H1 (cell line): ENCODE data around the gene ARMC10. TPM values are rescaled to one million over a fixed set of nuclear protein-coding genes. Genes with fewer than 3 reads are reported as not detected.

ENCODE experiments used
- BRCA1 ChIP-seq: IDR thresholded peaks from 2 replicates; pipeline ENCODE4 v1.6.1; 2012; ENCODE audit warnings: low read depth, low read length, improper control_type of control experiment
- CBX5 ChIP-seq: fragments of 300-800, 300-1000 bp; sonication (generic); IDR thresholded peaks from 2 replicates; pipeline ENCODE4 v1.7.1; 2016; ENCODE audit warnings: antibody characterized with exemption, low read length, low read depth
- POLR2A ChIP-seq, 2 experiments: IDR thresholded peaks; 1 replicate in 1 of 2; 2 replicates in 1 of 2; pipeline ENCODE4 v1.6.1; 2011; ENCODE audit warnings: low read depth in 2 of 2, low read length in 2 of 2, mild to moderate bottlenecking in 2 of 2; ENCODE audit errors: control extremely low read depth in 1 of 2
- RNF2 ChIP-seq: fragments of 200-900, 300-1000 bp; sonication (generic); IDR thresholded peaks from 2 replicates; pipeline ENCODE4 v1.7.1; 2016; ENCODE audit warnings: borderline replicate concordance, low read depth, mild to moderate bottlenecking, antibody characterized with exemption, low read length; ENCODE audit not compliant: poor library complexity, severe bottlenecking; ENCODE audit errors: missing control alignments
- TBP ChIP-seq: IDR thresholded peaks from 2 replicates; pipeline ENCODE4 v1.6.1; 2011; ENCODE audit warnings: low read depth, low read length, improper control_type of control experiment
- TEAD4 ChIP-seq: IDR thresholded peaks from 2 replicates; pipeline ENCODE4 v1.6.1; 2012; ENCODE audit warnings: low read depth, low read length, inconsistent platforms, mixed read lengths
- polyA plus RNA-seq, 7 experiments: library from polyadenylated mRNA; depleted of rRNA in 3 of 7; stranded (reverse) in 5 of 7; unstranded in 2 of 7; fragments of >200 nt in 5 of 7; fragments of 200-250 nt in 2 of 7; gene quantifications; 1 replicate in 5 of 7; 2 replicates in 1 of 7; 4 replicates in 1 of 7; pipeline versions ENCODE4 v1.2.1 to v1.2.3, GENCODE V29; 2011 to 2013; ENCODE audit warnings: missing spikeins in 2 of 7, mixed read lengths in 2 of 7
- total RNA-seq: library from RNA; stranded (reverse); fragmentation: NEBNext Ultra II Directional; extraction: Animal tissue kit (Norgen Biotek cat#: 25700); gene quantifications from 2 replicates; pipeline ENCODE4 v1.2.1, GENCODE V29; 2021
- TF ChIP-seq, protein P1 (sequence below): fragments of 300-600 bp; sonication (generic); IDR thresholded peaks from 2 replicates; pipeline ENCODE4 v1.7.1; 2012; ENCODE audit warnings: low read length, moderate library complexity, mild to moderate bottlenecking, inconsistent platforms; ENCODE audit not compliant: insufficient replicate concordance
- TF ChIP-seq, protein P2 (sequence below): IDR thresholded peaks from 2 replicates; pipeline ENCODE4 v1.6.1; 2012; ENCODE audit warnings: low read length, inconsistent platforms

Gene ARMC10
- total and polyA plus RNA-seq, 2 of the 8 experiments (the other 6 are each of a cell fraction or from before 2014, with no cell fraction given): 16.4 to 44.3 TPM

DNA sequence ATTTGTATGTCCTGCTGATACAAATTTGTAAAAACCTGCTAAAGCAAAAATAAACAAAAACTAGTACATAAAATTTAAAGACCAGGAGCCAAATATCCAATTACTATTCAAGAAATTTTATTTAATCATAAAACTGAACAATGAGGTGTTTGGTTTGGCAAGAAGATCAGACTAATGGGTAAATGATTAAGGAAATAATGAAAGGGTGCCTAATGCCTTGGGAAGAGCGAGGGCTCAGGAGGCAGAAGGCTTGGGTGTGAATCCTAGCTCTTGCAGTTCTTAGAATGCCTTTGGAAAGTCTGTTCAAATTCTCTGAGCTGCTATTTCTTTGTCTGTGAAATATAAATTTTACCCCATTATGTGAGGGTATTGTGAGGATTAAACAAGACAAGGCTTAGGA is 41.6 kb downstream of the ARMC10 start (continued):
- TF ChIP-seq, protein P1, sequence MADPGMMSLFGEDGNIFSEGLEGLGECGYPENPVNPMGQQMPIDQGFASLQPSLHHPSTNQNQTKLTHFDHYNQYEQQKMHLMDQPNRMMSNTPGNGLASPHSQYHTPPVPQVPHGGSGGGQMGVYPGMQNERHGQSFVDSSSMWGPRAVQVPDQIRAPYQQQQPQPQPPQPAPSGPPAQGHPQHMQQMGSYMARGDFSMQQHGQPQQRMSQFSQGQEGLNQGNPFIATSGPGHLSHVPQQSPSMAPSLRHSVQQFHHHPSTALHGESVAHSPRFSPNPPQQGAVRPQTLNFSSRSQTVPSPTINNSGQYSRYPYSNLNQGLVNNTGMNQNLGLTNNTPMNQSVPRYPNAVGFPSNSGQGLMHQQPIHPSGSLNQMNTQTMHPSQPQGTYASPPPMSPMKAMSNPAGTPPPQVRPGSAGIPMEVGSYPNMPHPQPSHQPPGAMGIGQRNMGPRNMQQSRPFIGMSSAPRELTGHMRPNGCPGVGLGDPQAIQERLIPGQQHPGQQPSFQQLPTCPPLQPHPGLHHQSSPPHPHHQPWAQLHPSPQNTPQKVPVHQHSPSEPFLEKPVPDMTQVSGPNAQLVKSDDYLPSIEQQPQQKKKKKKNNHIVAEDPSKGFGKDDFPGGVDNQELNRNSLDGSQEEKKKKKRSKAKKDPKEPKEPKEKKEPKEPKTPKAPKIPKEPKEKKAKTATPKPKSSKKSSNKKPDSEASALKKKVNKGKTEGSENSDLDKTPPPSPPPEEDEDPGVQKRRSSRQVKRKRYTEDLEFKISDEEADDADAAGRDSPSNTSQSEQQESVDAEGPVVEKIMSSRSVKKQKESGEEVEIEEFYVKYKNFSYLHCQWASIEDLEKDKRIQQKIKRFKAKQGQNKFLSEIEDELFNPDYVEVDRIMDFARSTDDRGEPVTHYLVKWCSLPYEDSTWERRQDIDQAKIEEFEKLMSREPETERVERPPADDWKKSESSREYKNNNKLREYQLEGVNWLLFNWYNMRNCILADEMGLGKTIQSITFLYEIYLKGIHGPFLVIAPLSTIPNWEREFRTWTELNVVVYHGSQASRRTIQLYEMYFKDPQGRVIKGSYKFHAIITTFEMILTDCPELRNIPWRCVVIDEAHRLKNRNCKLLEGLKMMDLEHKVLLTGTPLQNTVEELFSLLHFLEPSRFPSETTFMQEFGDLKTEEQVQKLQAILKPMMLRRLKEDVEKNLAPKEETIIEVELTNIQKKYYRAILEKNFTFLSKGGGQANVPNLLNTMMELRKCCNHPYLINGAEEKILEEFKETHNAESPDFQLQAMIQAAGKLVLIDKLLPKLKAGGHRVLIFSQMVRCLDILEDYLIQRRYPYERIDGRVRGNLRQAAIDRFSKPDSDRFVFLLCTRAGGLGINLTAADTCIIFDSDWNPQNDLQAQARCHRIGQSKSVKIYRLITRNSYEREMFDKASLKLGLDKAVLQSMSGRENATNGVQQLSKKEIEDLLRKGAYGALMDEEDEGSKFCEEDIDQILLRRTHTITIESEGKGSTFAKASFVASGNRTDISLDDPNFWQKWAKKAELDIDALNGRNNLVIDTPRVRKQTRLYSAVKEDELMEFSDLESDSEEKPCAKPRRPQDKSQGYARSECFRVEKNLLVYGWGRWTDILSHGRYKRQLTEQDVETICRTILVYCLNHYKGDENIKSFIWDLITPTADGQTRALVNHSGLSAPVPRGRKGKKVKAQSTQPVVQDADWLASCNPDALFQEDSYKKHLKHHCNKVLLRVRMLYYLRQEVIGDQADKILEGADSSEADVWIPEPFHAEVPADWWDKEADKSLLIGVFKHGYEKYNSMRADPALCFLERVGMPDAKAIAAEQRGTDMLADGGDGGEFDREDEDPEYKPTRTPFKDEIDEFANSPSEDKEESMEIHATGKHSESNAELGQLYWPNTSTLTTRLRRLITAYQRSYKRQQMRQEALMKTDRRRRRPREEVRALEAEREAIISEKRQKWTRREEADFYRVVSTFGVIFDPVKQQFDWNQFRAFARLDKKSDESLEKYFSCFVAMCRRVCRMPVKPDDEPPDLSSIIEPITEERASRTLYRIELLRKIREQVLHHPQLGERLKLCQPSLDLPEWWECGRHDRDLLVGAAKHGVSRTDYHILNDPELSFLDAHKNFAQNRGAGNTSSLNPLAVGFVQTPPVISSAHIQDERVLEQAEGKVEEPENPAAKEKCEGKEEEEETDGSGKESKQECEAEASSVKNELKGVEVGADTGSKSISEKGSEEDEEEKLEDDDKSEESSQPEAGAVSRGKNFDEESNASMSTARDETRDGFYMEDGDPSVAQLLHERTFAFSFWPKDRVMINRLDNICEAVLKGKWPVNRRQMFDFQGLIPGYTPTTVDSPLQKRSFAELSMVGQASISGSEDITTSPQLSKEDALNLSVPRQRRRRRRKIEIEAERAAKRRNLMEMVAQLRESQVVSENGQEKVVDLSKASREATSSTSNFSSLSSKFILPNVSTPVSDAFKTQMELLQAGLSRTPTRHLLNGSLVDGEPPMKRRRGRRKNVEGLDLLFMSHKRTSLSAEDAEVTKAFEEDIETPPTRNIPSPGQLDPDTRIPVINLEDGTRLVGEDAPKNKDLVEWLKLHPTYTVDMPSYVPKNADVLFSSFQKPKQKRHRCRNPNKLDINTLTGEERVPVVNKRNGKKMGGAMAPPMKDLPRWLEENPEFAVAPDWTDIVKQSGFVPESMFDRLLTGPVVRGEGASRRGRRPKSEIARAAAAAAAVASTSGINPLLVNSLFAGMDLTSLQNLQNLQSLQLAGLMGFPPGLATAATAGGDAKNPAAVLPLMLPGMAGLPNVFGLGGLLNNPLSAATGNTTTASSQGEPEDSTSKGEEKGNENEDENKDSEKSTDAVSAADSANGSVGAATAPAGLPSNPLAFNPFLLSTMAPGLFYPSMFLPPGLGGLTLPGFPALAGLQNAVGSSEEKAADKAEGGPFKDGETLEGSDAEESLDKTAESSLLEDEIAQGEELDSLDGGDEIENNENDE: no peak
- TF ChIP-seq TBP: no peak
- TF ChIP-seq CBX5: no peak
- TF ChIP-seq POLR2A (IDR thresholded peaks at IDR 0.05; ENCODE audit: control extremely low read depth in 1 of 2, low read depth in 2 of 2, low read length in 2 of 2): no peak
- TF ChIP-seq, protein P2, sequence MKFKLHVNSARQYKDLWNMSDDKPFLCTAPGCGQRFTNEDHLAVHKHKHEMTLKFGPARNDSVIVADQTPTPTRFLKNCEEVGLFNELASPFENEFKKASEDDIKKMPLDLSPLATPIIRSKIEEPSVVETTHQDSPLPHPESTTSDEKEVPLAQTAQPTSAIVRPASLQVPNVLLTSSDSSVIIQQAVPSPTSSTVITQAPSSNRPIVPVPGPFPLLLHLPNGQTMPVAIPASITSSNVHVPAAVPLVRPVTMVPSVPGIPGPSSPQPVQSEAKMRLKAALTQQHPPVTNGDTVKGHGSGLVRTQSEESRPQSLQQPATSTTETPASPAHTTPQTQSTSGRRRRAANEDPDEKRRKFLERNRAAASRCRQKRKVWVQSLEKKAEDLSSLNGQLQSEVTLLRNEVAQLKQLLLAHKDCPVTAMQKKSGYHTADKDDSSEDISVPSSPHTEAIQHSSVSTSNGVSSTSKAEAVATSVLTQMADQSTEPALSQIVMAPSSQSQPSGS: no peak
- no peak for TF ChIP-seq BRCA1
- no peak for TF ChIP-seq TEAD4
- TF ChIP-seq RNF2: no peak
